ENCODE measurements around the gene RFX3.

- no peak for TF ChIP-seq POLR2A (IDR thresholded peaks at IDR 0.05)
- TF ChIP-seq CTCF (IDR thresholded peaks at IDR 0.05), result no peak
Measured at GRCh38 chr9:3261484-3261883, 264.3 kb downstream of the RFX3 start.
